Stimulated activated CD8-positive, alpha-beta memory T cell treated with anti-CD3 and anti-CD28 coated beads, Interleukin-15, amount 100 ng/mL, for 1 hour (primary cell): Measurements from ENCODE around the gene NFIA.

Experiments
- DNase-seq: peaks from one replicate; pipeline ENCODE4 v3.0.0-alpha.2; 2020; ENCODE audit warnings: low read depth

NFIA gene

DNA sequence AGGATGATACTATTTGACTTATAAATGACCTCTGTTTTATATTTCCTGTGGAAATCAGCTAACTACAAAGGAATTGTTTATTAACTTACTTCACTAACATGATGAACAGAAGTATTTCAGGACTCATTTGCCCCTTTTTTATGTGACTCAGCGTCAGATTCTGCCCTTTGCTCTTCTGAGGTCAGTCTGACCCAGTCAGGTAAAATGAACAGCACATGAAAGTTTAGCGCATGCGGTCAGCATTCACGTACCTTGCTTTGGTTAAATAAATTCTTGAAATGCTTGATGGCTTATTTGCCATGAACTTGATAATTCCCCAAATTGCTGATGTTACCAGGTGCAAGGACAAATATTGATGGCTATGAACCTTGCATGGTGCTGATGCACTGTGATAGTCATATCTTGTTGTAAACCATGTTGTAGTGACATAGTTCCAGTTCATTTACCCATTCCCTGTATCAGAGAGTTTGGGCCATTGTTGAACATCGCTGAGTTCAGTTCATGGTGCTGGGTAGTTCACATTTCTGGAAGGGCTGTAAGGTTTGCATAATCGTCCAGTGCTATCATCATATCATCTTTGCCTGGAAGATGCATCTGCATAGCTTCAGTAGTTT, 133.4 kb downstream of the NFIA start:
- no peak for DNase-seq

- DNase-seq = no peak
These were observed 138.2 kb downstream of the NFIA start for GRCh38 chr1:61220536-61220935.

- no peak for DNase-seq
These were observed 139.3 kb downstream of the NFIA start for GRCh38 chr1:61221642-61222041.

GRCh38 chr1:61222240-61222639, 139.9 kb downstream of the NFIA start:
- no peak for DNase-seq

GRCh38 chr1:61223140-61223539, 140.8 kb downstream of the NFIA start:
- DNase-seq = no peak

DNA sequence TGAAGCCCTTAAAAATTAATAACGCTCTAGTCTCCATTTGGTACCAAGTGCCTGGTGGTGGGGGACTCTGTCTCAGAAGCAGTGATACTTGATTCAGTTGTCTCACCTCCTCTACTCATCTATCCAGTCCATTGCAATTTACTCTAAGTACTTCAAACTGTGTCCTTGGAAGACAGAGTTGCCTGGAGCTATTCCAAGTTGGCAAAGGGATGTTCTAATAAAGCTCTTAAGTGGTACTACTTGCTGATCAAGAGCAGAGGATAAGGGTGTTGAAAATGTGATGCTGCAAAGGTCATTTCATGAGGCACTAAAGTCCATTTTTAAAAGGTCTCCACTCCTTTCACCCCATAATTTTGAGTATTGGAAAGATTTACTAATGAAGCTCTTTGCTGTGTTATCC, 142.2 kb downstream of the NFIA start:
- DNase-seq = no peak

DNA sequence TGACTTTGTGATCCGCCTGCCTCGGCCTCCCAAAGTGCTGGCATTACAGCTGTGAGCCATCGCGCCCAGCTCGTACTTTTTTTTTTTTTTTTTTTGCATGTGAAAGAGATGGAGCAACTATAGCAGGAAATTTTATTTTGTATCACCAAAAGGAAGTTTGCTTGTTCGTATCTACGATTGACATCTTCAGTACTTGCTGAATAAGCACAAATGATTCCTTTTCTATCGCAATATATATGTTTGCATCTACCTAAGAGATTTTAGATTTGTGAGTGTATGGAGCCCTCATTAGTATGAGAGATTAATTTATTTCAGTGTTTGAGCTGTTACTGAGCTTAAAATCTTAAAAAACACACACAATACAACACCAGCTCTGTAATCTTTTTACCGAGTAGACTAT, 143.1 kb downstream of the NFIA start:
- no peak for DNase-seq

DNA sequence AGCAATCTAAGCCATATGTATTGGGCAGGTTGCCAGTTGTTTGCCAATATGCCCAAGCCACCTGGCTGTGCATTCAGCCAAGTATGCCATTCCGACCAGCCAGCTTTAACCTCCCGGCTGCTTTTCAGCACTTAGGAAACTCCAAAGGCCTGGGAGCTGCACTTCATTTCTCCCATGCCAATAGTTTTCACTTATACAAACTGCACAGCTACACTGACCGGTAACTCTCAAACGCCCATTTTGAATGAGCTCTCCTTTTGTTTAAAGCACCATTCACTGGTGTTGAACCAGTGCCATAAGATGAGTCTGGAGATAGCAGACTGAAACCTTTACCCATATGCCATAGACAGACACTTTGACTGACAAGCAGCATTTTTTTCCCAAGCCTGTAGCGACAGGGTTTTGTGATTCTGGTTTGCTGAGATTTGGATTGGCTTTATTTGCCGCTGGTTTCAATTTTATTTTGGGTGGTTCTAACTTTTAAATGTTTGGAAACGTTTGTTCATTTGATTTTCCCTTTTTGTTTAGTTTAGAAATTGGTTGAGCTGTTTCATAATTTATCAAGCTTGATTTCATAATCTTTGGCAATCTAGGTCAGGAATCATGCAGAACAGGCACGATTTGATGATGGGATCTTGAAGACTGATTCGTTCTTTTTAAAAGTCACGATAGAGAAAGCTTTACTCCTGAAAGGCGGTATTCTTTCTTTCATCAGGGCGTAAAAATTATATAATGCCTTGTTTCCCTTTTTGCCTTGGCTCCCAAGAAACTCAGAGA, 144.6 kb downstream of the NFIA start:
- no peak for DNase-seq

DNA sequence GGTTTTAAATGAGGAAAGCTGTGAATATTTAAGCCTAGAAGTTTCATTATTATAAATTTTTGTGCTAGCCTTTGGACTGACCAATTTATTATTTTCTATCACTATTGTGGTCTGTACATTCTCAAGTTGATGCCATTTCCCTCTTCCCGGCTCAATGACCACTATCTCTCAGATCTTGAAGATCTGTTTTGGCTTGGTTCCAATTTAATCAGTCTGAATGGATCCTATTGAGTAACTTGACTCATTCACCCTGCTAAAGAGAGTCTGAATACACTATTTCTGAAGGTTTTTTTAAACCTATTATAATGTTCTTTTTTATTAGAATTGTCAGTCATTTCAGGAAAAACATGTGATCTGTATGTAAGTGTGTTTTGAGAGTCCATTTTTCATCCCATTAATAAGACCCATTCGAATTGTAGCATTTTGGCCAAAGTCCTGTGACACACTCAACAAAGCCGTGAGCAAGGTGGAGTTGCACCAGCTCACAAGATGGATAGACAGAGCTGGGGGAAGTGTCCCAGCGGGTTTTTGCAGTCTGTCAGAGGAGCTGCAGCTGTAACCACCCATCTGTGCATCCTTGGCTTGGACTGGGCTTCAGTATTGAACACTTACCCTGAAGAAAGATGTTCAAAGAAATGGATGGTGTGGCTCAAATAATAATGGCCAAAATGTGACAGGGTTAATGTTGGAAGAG, 145.6 kb downstream of the NFIA start:
- DNase-seq = no peak

DNA sequence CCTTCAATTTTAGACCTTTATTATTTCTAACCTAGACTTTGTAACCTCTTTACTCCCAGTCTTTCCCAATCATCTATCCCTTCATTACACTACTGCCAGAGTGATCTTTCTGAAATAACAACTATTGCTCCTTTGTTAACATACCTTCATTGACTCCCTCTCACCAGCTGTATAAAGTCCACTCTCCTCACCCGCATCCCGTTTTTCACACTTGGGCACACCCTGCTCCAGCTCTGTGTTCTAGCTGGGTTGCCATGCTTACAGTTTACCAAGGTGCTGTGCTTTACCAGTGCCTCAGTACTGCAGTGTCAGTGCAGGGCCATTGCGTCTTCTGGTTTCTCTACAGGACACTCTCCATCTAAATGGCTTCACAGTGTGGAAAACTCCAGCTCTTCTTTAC, 148.2 kb downstream of the NFIA start:
- no peak for DNase-seq

DNA sequence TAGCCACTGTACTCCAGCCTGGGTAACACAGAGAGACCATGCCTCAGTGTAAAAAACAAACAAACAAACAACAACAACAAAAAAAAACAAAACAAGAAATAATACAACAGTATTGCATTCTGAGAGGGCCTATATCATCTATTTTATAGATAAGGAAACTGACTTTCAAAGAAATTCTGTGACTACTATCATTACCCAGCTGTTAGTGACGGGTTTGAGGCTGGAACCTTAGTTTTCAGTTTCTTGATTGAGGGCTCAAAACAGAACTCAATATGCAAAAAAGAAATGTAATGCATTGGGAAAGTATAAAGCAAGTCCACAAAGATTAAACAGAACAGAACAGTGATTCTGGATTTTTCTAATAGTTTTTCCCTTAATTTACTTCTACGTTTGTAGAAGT, 149.4 kb downstream of the NFIA start:
- DNase-seq = no peak

GRCh38 chr1:61233121-61233660, 150.8 kb downstream of the NFIA start:
- DNase-seq = no peak

DNA sequence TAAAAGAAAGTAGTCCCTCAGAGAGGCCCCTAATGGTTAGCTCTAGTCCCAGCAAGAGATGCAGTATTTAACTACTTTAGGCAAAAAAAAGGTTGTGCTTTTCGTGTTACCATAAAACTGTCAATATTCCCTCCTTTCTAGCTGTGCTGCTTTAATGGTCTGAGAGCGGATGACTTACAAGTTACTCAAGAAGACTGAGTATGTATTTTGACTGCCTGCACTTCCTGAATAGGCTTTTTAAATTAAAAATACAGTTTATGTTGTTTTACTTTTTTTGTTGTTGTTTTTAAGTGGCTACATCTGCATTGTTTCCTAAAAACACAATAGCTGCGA, 152.2 kb downstream of the NFIA start:
- no peak for DNase-seq

GRCh38 chr1:61237147-61237546, 154.8 kb downstream of the NFIA start:
- no peak for DNase-seq

- no peak for DNase-seq
These were observed 155.4 kb downstream of the NFIA start for GRCh38 chr1:61237659-61238358.

GRCh38 chr1:61238359-61238665, 156.0 kb downstream of the NFIA start:
- no peak for DNase-seq

DNA sequence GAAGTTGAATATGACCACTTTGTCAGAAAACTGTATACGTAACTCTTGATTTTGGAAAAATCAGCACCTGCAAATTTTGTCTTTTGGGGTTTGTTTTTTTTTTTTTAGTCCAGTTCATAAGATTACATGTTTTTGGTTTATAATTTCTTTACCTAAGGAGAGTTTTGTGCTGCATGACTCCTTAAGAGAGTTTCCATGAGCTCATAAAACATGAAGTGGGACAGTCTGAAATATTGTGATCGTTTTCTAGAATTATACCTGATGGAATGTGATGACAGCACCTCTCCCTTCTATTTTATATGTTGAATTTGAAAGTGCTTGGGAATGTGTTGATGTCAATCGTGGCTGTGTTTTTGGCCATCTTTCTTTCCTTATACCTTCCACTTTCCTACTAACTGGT, 158.5 kb downstream of the NFIA start:
- no peak for DNase-seq

DNA sequence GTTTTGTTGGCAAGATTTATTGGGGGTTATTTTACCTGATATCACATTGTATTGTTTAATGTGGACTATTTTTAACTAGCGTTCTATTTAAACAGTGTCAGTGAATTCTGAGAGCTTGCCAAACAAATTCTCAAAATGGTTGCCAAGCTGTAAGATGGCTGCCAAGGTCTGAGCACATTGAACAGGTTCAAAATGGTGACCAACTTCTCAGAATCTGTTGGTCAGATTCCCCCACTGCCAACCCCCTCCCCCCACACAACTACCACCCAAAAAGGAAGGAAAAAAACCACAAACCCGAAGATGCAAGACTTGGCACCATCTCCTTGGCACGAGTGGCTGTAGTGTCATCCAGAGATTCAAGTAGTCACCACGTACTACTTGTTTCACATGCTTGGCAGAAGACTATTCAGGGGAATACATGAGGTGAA, 159.1 kb downstream of the NFIA start:
- no peak for DNase-seq

DNA sequence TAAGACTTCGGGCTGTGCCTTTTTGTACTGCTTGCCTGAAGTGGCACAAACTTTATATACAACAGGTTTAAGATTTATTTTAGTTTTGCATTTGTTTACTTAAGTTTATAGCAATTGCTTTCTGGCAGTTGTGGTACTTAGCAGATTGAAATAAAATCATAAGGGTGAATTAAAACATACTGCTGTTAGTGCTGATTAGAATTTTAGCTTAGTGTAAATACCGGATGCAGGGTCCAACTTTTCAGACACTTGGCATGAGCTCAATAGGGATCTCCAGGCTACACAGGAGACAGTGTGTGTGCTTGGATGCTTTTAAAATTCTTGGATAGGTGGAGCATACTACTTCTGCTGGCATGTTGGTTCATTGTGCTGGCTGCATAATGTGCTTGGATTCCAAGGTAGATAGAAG, 159.6 kb downstream of the NFIA start:
- DNase-seq = no peak

DNA sequence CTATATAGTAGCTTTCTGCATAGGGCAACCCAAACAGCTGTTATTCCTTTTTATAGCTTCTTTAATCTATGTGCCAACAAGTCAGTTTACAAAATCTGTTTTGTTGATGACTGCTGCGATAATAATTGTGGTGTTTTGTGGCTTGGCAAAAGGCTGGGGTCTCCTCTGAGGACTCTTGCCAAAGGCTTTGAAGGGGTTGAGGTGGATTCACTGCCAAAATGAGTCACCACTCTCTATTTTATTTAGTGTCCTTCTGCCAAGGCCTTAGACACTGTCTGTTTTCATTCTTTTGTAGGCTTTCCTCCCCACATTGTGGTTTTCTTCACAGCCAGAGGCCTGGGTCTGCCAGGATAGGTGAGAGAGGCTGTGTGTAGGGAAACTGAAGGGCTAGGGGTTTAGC, 161.8 kb downstream of the NFIA start:
- no peak for DNase-seq

DNA sequence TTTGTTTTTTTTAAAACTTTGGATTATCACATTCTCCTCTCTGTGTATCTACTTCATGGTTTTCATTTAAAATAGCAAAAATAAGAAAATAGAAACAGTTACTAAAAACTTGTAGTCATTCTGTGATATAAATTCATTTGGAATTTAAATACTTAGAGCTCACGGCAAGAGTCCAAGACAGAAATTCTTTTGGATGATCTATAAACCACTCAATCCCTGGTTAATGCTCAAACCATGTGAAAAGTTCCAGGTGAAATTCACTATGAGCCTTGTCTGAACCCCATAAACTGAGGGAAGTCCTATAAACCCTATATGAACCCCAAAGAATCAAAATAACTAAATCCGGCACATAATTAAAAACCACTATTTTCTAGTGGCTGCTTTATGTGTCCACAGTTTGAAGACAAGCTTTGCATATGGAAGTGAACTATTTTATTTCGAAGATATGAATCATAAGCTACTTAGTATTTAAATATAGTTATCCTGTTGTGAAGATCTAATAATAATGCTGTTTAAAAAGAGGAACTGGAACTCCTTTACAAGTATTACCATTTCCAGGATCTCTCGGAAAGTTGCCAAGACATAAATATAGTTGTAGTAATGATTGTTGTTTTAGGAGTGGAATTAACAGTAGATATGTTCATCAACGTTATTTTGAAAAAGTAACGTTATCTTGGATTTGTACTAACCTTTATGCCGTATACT, 163.5 kb downstream of the NFIA start:
- no peak for DNase-seq
